Measurements from ENCODE around the gene ACADL. TPM values are rescaled to one million over a fixed set of nuclear protein-coding genes. Genes with fewer than 3 reads are reported as not detected.
A peak's percentile ranks its signal among the peaks of the same experiment; 100 is the strongest.

The ACADL gene
- total and polyA plus RNA-seq, 5 donors, result 2.8 to 3.4 (median 2.9) TPM

DNA sequence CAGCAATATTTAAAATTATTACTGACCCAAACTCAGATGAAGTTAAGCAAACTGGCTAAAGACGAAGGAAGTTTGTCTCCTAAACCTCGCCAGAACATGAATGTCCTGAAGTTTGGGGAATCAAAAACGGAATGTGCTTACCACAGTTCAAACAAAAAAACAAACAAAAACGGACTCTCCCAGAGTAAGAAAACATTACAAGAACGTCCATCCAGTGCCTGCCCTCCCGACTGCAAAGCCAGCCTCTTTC lies 55.1 kb downstream of the ACADL start:
- Histone ChIP-seq H3K4me3 (ENCODE audit: low read length) (peak overlapping the region; percentile 98), H3K4me1 (ENCODE audit: control insufficient read depth, insufficient read depth, low read length) (no peaks in the 10 kb centered on the region), H3K27ac (ENCODE audit: low read length) (peak overlapping the region; percentile 99), H3K27me3 (ENCODE audit: control insufficient read depth, insufficient read depth) (no peaks in the 10 kb centered on the region), H3K9me3 (ENCODE audit: control insufficient read depth, low read length) (no peaks in the 10 kb centered on the region)
- ATAC-seq, result no peak
- under 1% methylated on average over 6 of the region's 6 CpGs for WGBS
- DNase-seq, result no peak
- intact Hi-C loops (cut with DNase I), result loop anchor here in 1 of 4 donors (10.0 kb wide), 1 partner anchor 165 kb away; the partner anchor contains the start of gene RPE

DNA sequence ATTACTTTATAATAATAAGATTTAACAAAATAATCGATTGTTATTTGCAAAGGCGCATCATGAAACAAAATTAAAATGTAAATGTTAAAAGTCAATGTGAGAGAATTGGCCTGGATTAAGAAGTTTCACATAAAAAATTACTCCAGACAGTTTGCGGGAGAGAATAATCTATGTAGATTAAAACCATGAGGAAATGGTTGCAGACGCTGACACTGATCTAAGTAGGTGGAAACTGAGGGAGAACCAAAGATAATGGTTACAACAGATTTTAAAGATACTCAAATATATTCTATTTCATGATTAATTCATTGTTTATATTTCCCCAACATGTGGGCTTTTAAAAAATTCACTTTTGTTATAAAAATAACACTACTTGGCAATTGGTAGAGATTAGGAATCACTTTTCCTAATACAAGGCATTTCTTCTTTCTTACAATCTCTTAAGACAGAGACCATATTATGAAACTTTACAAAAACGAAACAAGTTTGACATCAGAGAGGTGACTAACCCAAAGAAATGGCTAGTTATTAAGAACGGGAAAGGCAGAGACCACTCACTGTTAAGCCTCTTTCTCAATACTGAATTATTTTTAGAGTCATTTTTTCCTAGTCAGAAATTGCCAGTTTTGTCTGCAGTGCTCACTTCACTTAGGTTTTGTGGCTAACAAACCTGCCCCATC lies 55.6 kb downstream of the ACADL start:
- WGBS, result 17% methylated on average over 6 of the region's 6 CpGs
- intact Hi-C loops (cut with DNase I), result loop anchor here in 1 of 4 donors (10.0 kb wide), 1 partner anchor 165 kb away; the partner anchor contains the start of gene RPE
- ATAC-seq (peak in 1 of 2 donors; percentile 28), DNase-seq (no peak)
- Histone ChIP-seq H3K4me3 (ENCODE audit: low read length) (peak overlapping the region; percentile 98), H3K27me3 (ENCODE audit: control insufficient read depth, insufficient read depth) (no peaks in the 10 kb centered on the region), H3K27ac (ENCODE audit: low read length) (peak overlapping the region; percentile 99), H3K9me3 (ENCODE audit: control insufficient read depth, low read length) (no peaks in the 10 kb centered on the region), H3K4me1 (ENCODE audit: control insufficient read depth, insufficient read depth, low read length) (no peaks in the 10 kb centered on the region)

GRCh38 chr2:210167227-210167626 lies 58.0 kb downstream of the ACADL start:
- H3K4me3 ChIP-seq (ENCODE audit: low read length), result no peak overlapping the region
- no peaks in the 10 kb centered on the region for H3K27me3 ChIP-seq (ENCODE audit: control insufficient read depth, insufficient read depth)
- ATAC-seq (no peak), DNase-seq (no peak)
- H3K27ac ChIP-seq (ENCODE audit: low read length), result no peak overlapping the region
- 35% methylated on average over 1 of the region's 1 CpG for WGBS
- no peaks in the 10 kb centered on the region for H3K4me1 ChIP-seq (ENCODE audit: control insufficient read depth, insufficient read depth, low read length)
- H3K9me3 ChIP-seq (ENCODE audit: control insufficient read depth, low read length), result no peaks in the 10 kb centered on the region
- intact Hi-C loops (cut with DNase I), result no loop called here

DNA sequence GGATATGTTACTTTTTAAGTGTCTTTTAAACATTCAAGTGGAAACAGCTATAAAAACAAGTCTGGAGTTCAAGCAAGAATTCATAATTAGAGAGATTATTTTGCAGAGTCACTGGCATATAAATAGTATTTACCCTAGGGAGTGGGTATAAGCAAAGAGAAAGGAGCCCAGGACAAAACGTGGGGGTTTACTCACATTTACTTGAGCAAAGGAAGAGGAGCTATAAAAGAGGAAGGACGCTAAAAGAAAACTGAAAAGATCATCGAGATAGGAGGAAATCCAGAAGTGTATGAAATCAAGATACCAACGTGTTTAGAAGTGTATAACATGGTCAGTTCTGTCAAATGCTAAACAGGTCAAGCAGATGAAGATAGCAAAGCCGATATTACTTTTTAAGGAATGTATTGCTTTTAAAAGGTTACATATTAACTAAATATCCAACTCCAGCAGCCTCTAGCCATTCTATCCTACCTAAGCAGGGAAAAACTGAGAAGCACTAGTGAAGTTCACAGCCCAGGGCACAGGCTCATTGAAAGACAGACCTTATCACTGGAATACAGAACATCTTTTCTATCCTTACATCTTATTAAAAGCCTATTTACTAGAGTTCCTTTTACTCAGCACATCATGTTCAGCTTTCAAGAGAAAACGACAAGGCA lies 62.7 kb downstream of the ACADL start:
- intact Hi-C loops (cut with DNase I), result no loop called here
- WGBS, result 36% methylated on average over 6 of the region's 6 CpGs
- Histone ChIP-seq H3K4me3 (ENCODE audit: low read length) (no peak overlapping the region), H3K9me3 (ENCODE audit: control insufficient read depth, low read length) (no peaks in the 10 kb centered on the region), H3K27me3 (ENCODE audit: control insufficient read depth, insufficient read depth) (no peaks in the 10 kb centered on the region), H3K4me1 (ENCODE audit: control insufficient read depth, insufficient read depth, low read length) (no peaks in the 10 kb centered on the region), H3K27ac (ENCODE audit: low read length) (no peak overlapping the region)
- DNase-seq (no peak), ATAC-seq (no peak)

DNA sequence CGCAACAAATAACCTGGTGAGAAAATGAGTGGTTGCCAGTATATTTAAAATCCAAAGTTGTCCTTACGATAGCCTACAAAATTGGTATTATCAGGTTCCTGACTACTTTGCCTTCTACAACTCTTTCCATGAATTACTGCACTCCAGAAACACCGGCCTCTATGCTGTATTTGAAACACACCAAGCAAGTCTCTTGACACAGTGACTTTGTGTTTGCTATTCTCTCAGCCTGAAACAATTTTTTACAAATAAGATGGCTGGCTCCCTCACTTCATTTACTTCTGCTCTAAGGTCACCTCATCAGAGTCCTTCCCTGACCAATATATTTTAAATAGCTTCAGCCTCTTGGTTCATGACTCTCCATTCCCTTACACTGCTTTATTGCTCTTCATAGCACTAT lies 66.2 kb downstream of the ACADL start:
- Histone ChIP-seq H3K9me3 (ENCODE audit: control insufficient read depth, low read length) (no peaks in the 10 kb centered on the region), H3K27me3 (ENCODE audit: control insufficient read depth, insufficient read depth) (no peaks in the 10 kb centered on the region), H3K4me3 (ENCODE audit: low read length) (no peak overlapping the region), H3K27ac (ENCODE audit: low read length) (no peak overlapping the region), H3K4me1 (ENCODE audit: control insufficient read depth, insufficient read depth, low read length) (no peaks in the 10 kb centered on the region)
- WGBS, result 75% methylated on average over 3 of the region's 3 CpGs
- ATAC-seq (no peak), DNase-seq (no peak)
- intact Hi-C loops (cut with DNase I), result no loop called here

DNA sequence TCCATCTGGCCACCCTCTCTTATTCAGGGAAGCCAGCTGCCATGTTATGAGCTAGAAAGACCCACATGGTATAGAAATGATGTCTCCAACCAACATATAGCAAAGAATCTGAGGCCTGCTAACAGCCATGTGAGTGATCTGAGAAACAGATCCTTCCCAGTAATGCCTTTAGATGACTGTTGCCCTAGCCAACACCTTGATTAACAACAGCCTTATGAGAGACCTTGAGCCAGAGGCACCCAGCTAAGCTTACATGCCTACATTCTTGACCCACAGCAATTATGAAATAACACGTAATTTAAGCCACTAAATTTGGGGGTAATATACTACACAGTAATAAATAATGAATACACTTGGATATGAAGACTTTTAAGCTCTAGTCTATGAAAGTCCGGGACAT lies 67.0 kb downstream of the ACADL start:
- Histone ChIP-seq H3K4me3 (ENCODE audit: low read length) (no peak overlapping the region), H3K9me3 (ENCODE audit: control insufficient read depth, low read length) (no peaks in the 10 kb centered on the region), H3K27ac (ENCODE audit: low read length) (no peak overlapping the region), H3K4me1 (ENCODE audit: control insufficient read depth, insufficient read depth, low read length) (no peaks in the 10 kb centered on the region), H3K27me3 (ENCODE audit: control insufficient read depth, insufficient read depth) (no peaks in the 10 kb centered on the region)
- DNase-seq (no peak), ATAC-seq (no peak)
- 87% methylated on average over 2 of the region's 2 CpGs for WGBS
- intact Hi-C loops (cut with DNase I), result no loop called here

GRCh38 chr2:210157526-210157925 lies 67.7 kb downstream of the ACADL start:
- no peak for ATAC-seq

DNA sequence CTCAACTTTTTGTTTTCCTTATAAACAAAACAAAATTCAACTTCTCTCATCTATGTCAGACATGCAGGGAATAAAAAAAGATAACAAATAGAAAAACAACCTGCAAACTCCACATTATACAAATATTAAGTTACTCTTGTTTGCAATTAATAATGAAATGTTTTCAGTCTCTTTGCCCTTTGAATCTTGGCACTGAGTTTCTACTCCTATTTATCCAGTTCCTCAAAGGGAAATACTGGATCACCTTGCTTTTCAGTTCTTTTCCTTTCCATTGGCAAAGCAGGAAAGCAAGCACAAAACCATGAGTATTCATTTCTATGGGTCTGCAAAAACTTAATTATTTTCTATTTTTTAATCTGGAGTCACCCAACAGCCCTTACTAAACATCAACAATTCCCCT lies 77.6 kb downstream of the ACADL start:
- DNase-seq (no peak), ATAC-seq (no peak)
- H3K27ac ChIP-seq (ENCODE audit: low read length), result no peak overlapping the region
- no peaks in the 10 kb centered on the region for H3K9me3 ChIP-seq (ENCODE audit: control insufficient read depth, low read length)
- no peak overlapping the region for H3K4me3 ChIP-seq (ENCODE audit: low read length)
- no peaks in the 10 kb centered on the region for H3K4me1 ChIP-seq (ENCODE audit: control insufficient read depth, insufficient read depth, low read length)
- intact Hi-C loops (cut with DNase I), result no loop called here
- no peaks in the 10 kb centered on the region for H3K27me3 ChIP-seq (ENCODE audit: control insufficient read depth, insufficient read depth)

More at GRCh38 chr2:210157526-210157925, 67.7 kb downstream of the ACADL start:
- Histone ChIP-seq H3K9me3 (ENCODE audit: control insufficient read depth, low read length) (no peaks in the 10 kb centered on the region), H3K4me3 (ENCODE audit: low read length) (no peak overlapping the region), H3K27me3 (ENCODE audit: control insufficient read depth, insufficient read depth) (no peaks in the 10 kb centered on the region), H3K27ac (ENCODE audit: low read length) (no peak overlapping the region), H3K4me1 (ENCODE audit: control insufficient read depth, insufficient read depth, low read length) (no peaks in the 10 kb centered on the region)
- intact Hi-C loops (cut with DNase I), result no loop called here
- DNase-seq, result no peak
- WGBS, result 64% methylated on average over 3 of the region's 3 CpGs

Other genes starting within 250 kb of the ACADL start
- 10 to 100 TPM; 17.5 to 25.8 (median 23.2) TPM for gene RPE, start 222.8 kb downstream of the ACADL start, total RNA-seq
- gene RPE, start 222.8 kb downstream of the ACADL start, polyA plus RNA-seq, result 11.0 TPM
- 10 to 100 TPM; 19.4 to 23.9 (median 22.2) TPM for gene KANSL1L, start 54.0 kb downstream of the ACADL start, total RNA-seq
- 6.2 TPM for gene KANSL1L, start 54.0 kb downstream of the ACADL start, polyA plus RNA-seq
- gene MYL1, start 89.7 kb upstream of the ACADL start, total RNA-seq, result under 1 TPM in 1 of 4 donors, not detected in 3; 0.57 TPM
- 0.14 TPM for gene MYL1, start 89.7 kb upstream of the ACADL start, polyA plus RNA-seq